Kidney (tissue), 14 donors: ENCODE data around the gene IBA57. TPM values are rescaled to one million over a fixed set of nuclear protein-coding genes. Genes with fewer than 3 reads are reported as not detected.
"Not testable (repeated sequence)": the region's sequence is repeated elsewhere in the genome, so short reads cannot be mapped to it uniquely, and the experiment has no call there.

ENCODE experiments used
- DNase-seq, 5 donors: peaks; one replicate each; pipeline ENCODE4 v3.0.0-alpha.2; 2013 to 2020
- FAIRE-seq: peaks from 2 replicates; lab custom pipeline; 2012; peaks lifted over from hg19 to GRCh38; lab: Jason Lieb, UNC
- H3K27ac ChIP-seq, 2 donors: one replicate each; pipeline ENCODE4 v1.7.0; 2013; ENCODE audit warnings: low read depth in 2 of 2, low read length in 2 of 2, inconsistent platforms in 1 of 2
- H3K27me3 ChIP-seq: one replicate; pipeline ENCODE4 v1.7.1; 2013; ENCODE audit warnings: low read length, inconsistent platforms; ENCODE audit not compliant: control insufficient read depth, insufficient read depth
- H3K36me3 ChIP-seq, 3 donors: one replicate each; pipeline versions ENCODE4 v1.7.0 to v1.7.1; 2013; ENCODE audit warnings: low read length in 3 of 3, control low read depth in 1 of 3, inconsistent platforms in 1 of 3; ENCODE audit not compliant: insufficient read depth in 3 of 3, control insufficient read depth in 2 of 3
- H3K4me1 ChIP-seq, 3 donors: one replicate each; pipeline versions ENCODE4 v1.7.0 to v1.7.1; 2013; ENCODE audit warnings: low read length in 3 of 3, inconsistent platforms in 1 of 3, low read depth in 1 of 3; ENCODE audit not compliant: control insufficient read depth in 2 of 3, insufficient read depth in 2 of 3
- H3K4me3 ChIP-seq, 3 donors: one replicate each; pipeline versions ENCODE4 v1.7.0 to v1.8.1; 2013; ENCODE audit warnings: low read length in 3 of 3, control low read depth in 1 of 3, inconsistent platforms in 1 of 3
- H3K9ac ChIP-seq, 3 donors: one replicate each; pipeline versions ENCODE4 v1.7.0 to v1.7.1; 2013; ENCODE audit warnings: low read length in 3 of 3, control low read depth in 1 of 3, inconsistent platforms in 1 of 3
- H3K9me3 ChIP-seq, 3 donors: one replicate each; pipeline versions ENCODE4 v1.7.0 to v1.7.1; 2013; ENCODE audit warnings: low read length in 3 of 3, control low read depth in 1 of 3, inconsistent platforms in 1 of 3; ENCODE audit not compliant: control insufficient read depth in 2 of 3, insufficient read depth in 1 of 3
- intact Hi-C: fragments of 100-400 bp; cut with DNase I; formaldehyde crosslinking; loops from one replicate; pipeline ENCODE4 v1.11.1; 2022
- polyA plus RNA-seq: library from polyadenylated mRNA; stranded (reverse); fragments of 350-450 nt; fragmentation: Illumina TruSeq; extraction: RNeasy Lipid Tissue Mini Kit (QIAGEN cat#74804); gene quantifications from one replicate; pipeline ENCODE4 v1.2.3, GENCODE V29; 2014; ENCODE audit warnings: low read depth, low replicate concordance; ENCODE audit not compliant: insufficient read depth
- total RNA-seq: library from RNA; stranded (reverse); fragmentation: NEBNext Ultra II Directional; extraction: Animal tissue kit (Norgen Biotek cat#: 25700); gene quantifications from one replicate; pipeline ENCODE4 v1.2.1, GENCODE V29; 2021
- TF ChIP-seq, protein P1 (sequence below): IDR thresholded peaks from 3 replicates; pipeline ENCODE4 v1.5.1; 2012; ENCODE audit warnings: mild to moderate bottlenecking, moderate library complexity, borderline replicate concordance; ENCODE audit not compliant: insufficient read depth; ENCODE audit errors: extremely low read depth
- donor health status: control.
- donor health status: control.
- donor health status: control.
- donor health status: control.
- donor health status: control.
- donor health status: DM: yes; HTN: yes; CAD: no.
- donor health status: Normal renal cell carcinoma (clear cell type).

Gene IBA57
- total and polyA plus RNA-seq, 2 donors from 2014 or later = 4.7 to 13.0 TPM

DNA sequence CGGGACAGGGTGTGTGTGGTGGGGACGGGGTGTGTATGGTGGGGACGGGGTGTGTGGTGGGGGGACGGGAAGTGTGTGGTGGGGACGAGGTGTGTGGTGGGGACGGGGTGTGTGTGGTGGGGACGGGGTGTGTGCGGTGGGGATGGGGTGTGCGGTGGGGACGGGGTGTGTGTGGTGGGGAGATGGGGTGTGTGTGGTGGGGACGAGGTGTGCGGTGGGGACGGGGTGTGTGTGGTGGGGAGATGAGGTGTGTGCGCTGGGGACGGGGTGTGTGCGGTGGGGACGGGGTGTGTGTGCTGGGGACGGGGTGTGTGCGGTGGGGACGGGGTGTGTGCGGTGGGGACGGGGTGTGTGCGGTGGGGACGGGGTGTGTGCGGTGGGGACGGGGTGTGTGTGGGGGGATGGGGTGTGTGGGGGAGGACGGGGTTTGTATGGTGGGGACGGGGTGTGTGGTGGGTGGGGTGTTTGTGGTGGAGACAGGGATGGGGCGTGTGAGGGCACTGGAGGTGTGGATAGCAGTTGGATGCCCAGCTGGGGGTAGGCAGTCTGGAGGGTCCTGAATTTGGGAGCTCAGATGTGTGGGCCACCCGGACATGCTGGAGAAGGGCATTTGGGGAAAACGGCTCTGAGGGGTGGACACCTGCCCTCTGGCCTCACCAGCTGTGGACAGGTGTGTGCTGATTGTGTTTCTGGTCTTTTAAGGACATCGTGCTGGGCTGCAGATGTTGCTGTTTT is 16.9 kb downstream of the IBA57 start:
- DNase-seq = peak in 2 of 5 donors; percentile 34 to 69
- Histone ChIP-seq H3K4me3 (no peak overlapping the region), H3K27me3 (no peaks in the 10 kb centered on the region), H3K36me3 (no peaks in the 10 kb centered on the region), H3K9ac (no peak overlapping the region), H3K4me1 (peaks cover 0 to 8% (median 0%) of the 10 kb centered on the region in 3 donors), H3K9me3 (no peaks in the 10 kb centered on the region), H3K27ac (no peak overlapping the region)
- intact Hi-C loops = no loop called here
- TF ChIP-seq, protein P1, sequence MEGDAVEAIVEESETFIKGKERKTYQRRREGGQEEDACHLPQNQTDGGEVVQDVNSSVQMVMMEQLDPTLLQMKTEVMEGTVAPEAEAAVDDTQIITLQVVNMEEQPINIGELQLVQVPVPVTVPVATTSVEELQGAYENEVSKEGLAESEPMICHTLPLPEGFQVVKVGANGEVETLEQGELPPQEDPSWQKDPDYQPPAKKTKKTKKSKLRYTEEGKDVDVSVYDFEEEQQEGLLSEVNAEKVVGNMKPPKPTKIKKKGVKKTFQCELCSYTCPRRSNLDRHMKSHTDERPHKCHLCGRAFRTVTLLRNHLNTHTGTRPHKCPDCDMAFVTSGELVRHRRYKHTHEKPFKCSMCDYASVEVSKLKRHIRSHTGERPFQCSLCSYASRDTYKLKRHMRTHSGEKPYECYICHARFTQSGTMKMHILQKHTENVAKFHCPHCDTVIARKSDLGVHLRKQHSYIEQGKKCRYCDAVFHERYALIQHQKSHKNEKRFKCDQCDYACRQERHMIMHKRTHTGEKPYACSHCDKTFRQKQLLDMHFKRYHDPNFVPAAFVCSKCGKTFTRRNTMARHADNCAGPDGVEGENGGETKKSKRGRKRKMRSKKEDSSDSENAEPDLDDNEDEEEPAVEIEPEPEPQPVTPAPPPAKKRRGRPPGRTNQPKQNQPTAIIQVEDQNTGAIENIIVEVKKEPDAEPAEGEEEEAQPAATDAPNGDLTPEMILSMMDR = no peak
- no peak for FAIRE-seq

- Histone ChIP-seq H3K9ac (no peak overlapping the region), H3K27me3 (no peaks in the 10 kb centered on the region), H3K36me3 (no peaks in the 10 kb centered on the region), H3K4me1 (peaks cover 0 to 4% (median 0%) of the 10 kb centered on the region in 3 donors), H3K9me3 (no peaks in the 10 kb centered on the region), H3K4me3 (no peak overlapping the region), H3K27ac (no peak overlapping the region)
- intact Hi-C loops = no loop called here
- peak in 4 of 5 donors; percentile 31 to 43 (median 40) for DNase-seq
- FAIRE-seq = no peak
- TF ChIP-seq, protein P1 = no peak
These were observed 18.5 kb downstream of the IBA57 start for GRCh38 chr1:228184152-228184551.

DNA sequence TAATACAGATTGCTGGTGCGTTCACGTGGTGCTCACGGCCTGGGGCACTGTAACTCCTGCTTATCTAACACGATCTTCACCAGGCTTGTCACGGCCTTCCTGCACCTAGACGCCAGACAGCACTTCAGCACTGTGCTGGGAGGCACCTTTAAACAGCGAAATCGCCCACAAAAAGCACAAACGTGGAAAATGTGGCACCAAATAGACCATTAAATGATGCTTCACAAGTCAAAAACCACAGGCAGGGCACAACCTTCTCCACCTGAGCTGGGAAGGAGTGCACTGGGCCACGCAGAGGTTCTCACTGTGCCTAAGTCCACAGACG is 20.0 kb downstream of the IBA57 start:
- TF ChIP-seq, protein P1 = no peak
- Histone ChIP-seq H3K27me3 (no peaks in the 10 kb centered on the region), H3K9ac (no peak overlapping the region), H3K4me1 (peaks cover 0 to 4% (median 0%) of the 10 kb centered on the region in 3 donors), H3K36me3 (no peaks in the 10 kb centered on the region), H3K27ac (no peak overlapping the region), H3K4me3 (no peak overlapping the region), H3K9me3 (no peaks in the 10 kb centered on the region)
- peak in 2 of 5 donors; percentile 18 to 31 for DNase-seq
- intact Hi-C loops = no loop called here
- no peak for FAIRE-seq

GRCh38 chr1:228188249-228188648 is 22.6 kb downstream of the IBA57 start:
- H3K36me3 ChIP-seq, H3K4me3 ChIP-seq, H3K27ac ChIP-seq, intact Hi-C loops, DNase-seq, H3K9ac ChIP-seq, H3K9me3 ChIP-seq, H3K27me3 ChIP-seq, H3K4me1 ChIP-seq, FAIRE-seq: not testable (repeated sequence)
